Measurements from ENCODE around the gene PEA15. TPM values are rescaled to one million over a fixed set of nuclear protein-coding genes. Genes with fewer than 3 reads are reported as not detected.

Gene PEA15
- total and polyA plus RNA-seq, 9 of the 15 experiments (the other 6 are each of a cell fraction or from before 2014, with no cell fraction given), result 8.2 to 175 (median 35.4) TPM

DNA sequence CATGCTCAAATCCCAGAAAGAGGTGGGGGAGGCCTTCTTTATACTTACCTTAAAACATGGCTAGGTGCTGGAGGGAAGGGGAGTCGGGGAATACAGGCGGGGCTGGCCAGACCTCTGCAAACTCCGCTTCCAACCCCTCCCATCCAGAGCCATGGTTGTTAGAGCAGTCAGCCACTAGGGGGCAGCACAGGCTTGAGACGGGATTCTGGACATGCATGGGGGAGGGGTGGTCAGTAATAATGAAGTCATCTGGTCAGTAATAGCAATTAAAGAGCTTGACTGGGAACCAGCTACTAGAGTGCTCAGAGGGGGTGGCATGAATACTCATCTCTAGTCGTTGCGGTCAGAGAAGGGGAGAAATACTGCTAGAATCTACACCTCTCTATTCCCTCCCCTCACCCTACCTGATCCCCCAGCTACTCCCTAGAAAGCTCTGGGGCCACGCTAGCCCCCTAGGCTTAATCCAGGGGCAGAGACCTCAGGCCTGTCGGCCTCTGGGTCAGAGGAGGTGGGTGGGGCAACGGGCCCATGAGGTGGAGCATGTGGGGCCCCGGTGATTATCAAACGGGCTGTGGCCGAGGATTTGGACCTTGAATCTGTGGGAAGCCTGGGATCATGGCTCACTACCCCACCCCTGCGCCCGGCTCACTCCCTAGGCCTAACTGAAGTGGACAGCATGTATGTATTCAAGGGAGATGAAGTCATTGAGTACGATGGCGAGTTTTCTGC lies 11.9 kb upstream of the PEA15 start (continued):
- TF ChIP-seq, protein P1, sequence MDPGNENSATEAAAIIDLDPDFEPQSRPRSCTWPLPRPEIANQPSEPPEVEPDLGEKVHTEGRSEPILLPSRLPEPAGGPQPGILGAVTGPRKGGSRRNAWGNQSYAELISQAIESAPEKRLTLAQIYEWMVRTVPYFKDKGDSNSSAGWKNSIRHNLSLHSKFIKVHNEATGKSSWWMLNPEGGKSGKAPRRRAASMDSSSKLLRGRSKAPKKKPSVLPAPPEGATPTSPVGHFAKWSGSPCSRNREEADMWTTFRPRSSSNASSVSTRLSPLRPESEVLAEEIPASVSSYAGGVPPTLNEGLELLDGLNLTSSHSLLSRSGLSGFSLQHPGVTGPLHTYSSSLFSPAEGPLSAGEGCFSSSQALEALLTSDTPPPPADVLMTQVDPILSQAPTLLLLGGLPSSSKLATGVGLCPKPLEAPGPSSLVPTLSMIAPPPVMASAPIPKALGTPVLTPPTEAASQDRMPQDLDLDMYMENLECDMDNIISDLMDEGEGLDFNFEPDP (CRISPR knock-in tag; IDR thresholded peaks at IDR 0.05), result no peak
- no peak for TF ChIP-seq LARP7 (IDR thresholded peaks at IDR 0.05)
- no peak for TF ChIP-seq ZC3H11A (IDR thresholded peaks at IDR 0.05; ENCODE audit: low read depth, low read length)
- TF ChIP-seq HDGF (IDR thresholded peaks at IDR 0.05), result no peak
- TF ChIP-seq NFE2 (IDR thresholded peaks at IDR 0.05; ENCODE audit: low read depth), result no peak
- TF ChIP-seq RAD21 (CRISPR knock-in tag; conservative IDR thresholded peaks at IDR 0.05 in 1 of 2, IDR thresholded peaks at IDR 0.05 in 1 of 2), result peak; percentile 92 to 95
- TF ChIP-seq, protein P2, sequence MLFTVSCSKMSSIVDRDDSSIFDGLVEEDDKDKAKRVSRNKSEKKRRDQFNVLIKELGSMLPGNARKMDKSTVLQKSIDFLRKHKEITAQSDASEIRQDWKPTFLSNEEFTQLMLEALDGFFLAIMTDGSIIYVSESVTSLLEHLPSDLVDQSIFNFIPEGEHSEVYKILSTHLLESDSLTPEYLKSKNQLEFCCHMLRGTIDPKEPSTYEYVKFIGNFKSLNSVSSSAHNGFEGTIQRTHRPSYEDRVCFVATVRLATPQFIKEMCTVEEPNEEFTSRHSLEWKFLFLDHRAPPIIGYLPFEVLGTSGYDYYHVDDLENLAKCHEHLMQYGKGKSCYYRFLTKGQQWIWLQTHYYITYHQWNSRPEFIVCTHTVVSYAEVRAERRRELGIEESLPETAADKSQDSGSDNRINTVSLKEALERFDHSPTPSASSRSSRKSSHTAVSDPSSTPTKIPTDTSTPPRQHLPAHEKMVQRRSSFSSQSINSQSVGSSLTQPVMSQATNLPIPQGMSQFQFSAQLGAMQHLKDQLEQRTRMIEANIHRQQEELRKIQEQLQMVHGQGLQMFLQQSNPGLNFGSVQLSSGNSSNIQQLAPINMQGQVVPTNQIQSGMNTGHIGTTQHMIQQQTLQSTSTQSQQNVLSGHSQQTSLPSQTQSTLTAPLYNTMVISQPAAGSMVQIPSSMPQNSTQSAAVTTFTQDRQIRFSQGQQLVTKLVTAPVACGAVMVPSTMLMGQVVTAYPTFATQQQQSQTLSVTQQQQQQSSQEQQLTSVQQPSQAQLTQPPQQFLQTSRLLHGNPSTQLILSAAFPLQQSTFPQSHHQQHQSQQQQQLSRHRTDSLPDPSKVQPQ (CRISPR knock-in tag; IDR thresholded peaks at IDR 0.05; ENCODE audit: borderline replicate concordance), result no peak
- TF ChIP-seq, protein P3, sequence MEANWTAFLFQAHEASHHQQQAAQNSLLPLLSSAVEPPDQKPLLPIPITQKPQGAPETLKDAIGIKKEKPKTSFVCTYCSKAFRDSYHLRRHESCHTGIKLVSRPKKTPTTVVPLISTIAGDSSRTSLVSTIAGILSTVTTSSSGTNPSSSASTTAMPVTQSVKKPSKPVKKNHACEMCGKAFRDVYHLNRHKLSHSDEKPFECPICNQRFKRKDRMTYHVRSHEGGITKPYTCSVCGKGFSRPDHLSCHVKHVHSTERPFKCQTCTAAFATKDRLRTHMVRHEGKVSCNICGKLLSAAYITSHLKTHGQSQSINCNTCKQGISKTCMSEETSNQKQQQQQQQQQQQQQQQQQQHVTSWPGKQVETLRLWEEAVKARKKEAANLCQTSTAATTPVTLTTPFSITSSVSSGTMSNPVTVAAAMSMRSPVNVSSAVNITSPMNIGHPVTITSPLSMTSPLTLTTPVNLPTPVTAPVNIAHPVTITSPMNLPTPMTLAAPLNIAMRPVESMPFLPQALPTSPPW (CRISPR knock-in tag; IDR thresholded peaks at IDR 0.05), result peak; percentile 67
- TF ChIP-seq, protein P4, sequence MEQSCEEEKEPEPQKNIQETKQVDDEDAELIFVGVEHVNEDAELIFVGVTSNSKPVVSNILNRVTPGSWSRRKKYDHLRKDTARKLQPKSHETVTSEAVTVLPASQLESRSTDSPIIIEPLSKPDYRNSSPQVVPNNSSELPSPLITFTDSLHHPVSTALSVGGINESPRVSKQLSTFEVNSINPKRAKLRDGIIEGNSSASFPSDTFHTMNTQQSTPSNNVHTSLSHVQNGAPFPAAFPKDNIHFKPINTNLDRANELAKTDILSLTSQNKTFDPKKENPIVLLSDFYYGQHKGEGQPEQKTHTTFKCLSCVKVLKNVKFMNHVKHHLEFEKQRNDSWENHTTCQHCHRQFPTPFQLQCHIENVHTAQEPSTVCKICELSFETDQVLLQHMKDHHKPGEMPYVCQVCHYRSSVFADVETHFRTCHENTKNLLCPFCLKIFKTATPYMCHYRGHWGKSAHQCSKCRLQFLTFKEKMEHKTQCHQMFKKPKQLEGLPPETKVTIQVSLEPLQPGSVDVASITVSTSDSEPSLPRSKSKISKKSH (CRISPR knock-in tag; IDR thresholded peaks at IDR 0.05), result no peak
- TF ChIP-seq BHLHE40 (IDR thresholded peaks at IDR 0.05; ENCODE audit: low read length), result peak; percentile 8
- TF ChIP-seq MAZ (CRISPR knock-in tag; conservative IDR thresholded peaks at IDR 0.05 in 1 of 2, IDR thresholded peaks at IDR 0.05 in 1 of 2), result peak; percentile 33 to 92; a peak in 2 of 4 replicates
- no peak for TF ChIP-seq NR2F6 (CRISPR knock-in tag; IDR thresholded peaks at IDR 0.05)
- TF ChIP-seq, protein P5, sequence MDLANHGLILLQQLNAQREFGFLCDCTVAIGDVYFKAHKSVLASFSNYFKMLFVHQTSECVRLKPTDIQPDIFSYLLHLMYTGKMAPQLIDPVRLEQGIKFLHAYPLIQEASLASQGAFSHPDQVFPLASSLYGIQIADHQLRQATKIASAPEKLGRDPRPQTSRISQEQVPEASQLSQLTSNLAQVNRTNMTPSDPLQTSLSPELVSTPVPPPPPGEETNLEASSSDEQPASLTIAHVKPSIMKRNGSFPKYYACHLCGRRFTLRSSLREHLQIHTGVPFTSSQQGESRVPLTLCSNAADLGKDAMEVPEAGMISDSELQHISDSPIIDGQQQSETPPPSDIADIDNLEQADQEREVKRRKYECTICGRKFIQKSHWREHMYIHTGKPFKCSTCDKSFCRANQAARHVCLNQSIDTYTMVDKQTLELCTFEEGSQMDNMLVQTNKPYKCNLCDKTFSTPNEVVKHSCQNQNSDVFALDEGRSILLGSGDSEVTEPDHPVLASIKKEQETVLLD (IDR thresholded peaks at IDR 0.05), result no peak
- TF ChIP-seq, protein P6, sequence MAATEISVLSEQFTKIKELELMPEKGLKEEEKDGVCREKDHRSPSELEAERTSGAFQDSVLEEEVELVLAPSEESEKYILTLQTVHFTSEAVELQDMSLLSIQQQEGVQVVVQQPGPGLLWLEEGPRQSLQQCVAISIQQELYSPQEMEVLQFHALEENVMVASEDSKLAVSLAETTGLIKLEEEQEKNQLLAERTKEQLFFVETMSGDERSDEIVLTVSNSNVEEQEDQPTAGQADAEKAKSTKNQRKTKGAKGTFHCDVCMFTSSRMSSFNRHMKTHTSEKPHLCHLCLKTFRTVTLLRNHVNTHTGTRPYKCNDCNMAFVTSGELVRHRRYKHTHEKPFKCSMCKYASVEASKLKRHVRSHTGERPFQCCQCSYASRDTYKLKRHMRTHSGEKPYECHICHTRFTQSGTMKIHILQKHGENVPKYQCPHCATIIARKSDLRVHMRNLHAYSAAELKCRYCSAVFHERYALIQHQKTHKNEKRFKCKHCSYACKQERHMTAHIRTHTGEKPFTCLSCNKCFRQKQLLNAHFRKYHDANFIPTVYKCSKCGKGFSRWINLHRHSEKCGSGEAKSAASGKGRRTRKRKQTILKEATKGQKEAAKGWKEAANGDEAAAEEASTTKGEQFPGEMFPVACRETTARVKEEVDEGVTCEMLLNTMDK (IDR thresholded peaks at IDR 0.05; ENCODE audit: borderline replicate concordance, insufficient read depth, low read depth, low read length, poor library complexity, severe bottlenecking), result peak; percentile 69
